Thyroid gland (tissue), 4 donors: ENCODE measurements around the gene SOCS6.

ENCODE experiments used
- CTCF ChIP-seq, 6 experiments: fragments of 200-600 bp in 3 of 6; fragments of 450-650 bp in 3 of 6; sonication (generic) in 3 of 6; IDR thresholded peaks; one replicate each; pipeline ENCODE4 v1.5.1; 2016 to 2019; ENCODE audit warnings: antibody characterized with exemption in 6 of 6, mild to moderate bottlenecking in 2 of 6, inconsistent platforms in 1 of 6, moderate library complexity in 1 of 6
- POLR2A ChIP-seq, 2 donors: fragments of 450-650 bp; IDR thresholded peaks; one replicate each; pipeline ENCODE4 v1.6.1; 2017; ENCODE audit warnings: antibody characterized with exemption in 2 of 2, mild to moderate bottlenecking in 2 of 2, moderate library complexity in 1 of 2

- no peak for TF ChIP-seq POLR2A (IDR thresholded peaks at IDR 0.05)
- no peak for TF ChIP-seq CTCF (IDR thresholded peaks at IDR 0.05)
These were observed 76.5 kb downstream of the SOCS6 start for GRCh38 chr18:70365361-70365760.
